A549 treated with Hydrocortisone at 1 μM for 4 hours (cell line): ENCODE data around the gene CEACAM8. TPM values are rescaled to one million over a fixed set of nuclear protein-coding genes. Genes with fewer than 3 reads are reported as not detected.

Experiments
- total RNA-seq: library from RNA; stranded (reverse); fragments of 200-300 nt; extraction: Qiagen RNA extraction; gene quantifications from 5 replicates; pipeline ENCODE4 v1.2.3, GENCODE V29; 2022

Gene CEACAM8
- total RNA-seq, result not detected in 5 replicates

GRCh38 chr19:42594617-42595489 lies at the start of gene CEACAM8:
Gene CEACAM8, minus strand, starts transcription at chr19:42594924. Its CDS starts 96 bp downstream, at chr19:42594828.

Other genes starting within 250 kb of the CEACAM8 start
- 29.2 to 53.3 TPM (median 43.8 TPM) in 5 replicates for gene CNFN, start 204.6 kb downstream of the CEACAM8 start, total RNA-seq
- 1.3 to 2.8 TPM (median 1.7 TPM) in 5 replicates for gene LIPE, start 167.5 kb downstream of the CEACAM8 start, total RNA-seq
- gene CXCL17, start 152.0 kb downstream of the CEACAM8 start, total RNA-seq, result 0.09 TPM in 1 of 5 replicates, not detected in the others
- gene CEACAM1, start 66.4 kb downstream of the CEACAM8 start, total RNA-seq, result 1.7 to 2.7 TPM (median 2.0 TPM) in 5 replicates
- 0.07 to 0.26 TPM (median 0.09 TPM) in 3 of 5 replicates, not detected in the others for gene PSG3, start 145.6 kb upstream of the CEACAM8 start, total RNA-seq
- 0.16 to 0.39 TPM (median 0.29 TPM) in 4 of 5 replicates, not detected in the other for gene PSG8, start 170.8 kb upstream of the CEACAM8 start, total RNA-seq